ENCODE results near the gene SFRP4. TPM values are rescaled to one million over a fixed set of nuclear protein-coding genes. Genes with fewer than 3 reads are reported as not detected.

SFRP4 gene
- total and polyA plus RNA-seq, 5 donors from 2014 or later, result not detected

DNA sequence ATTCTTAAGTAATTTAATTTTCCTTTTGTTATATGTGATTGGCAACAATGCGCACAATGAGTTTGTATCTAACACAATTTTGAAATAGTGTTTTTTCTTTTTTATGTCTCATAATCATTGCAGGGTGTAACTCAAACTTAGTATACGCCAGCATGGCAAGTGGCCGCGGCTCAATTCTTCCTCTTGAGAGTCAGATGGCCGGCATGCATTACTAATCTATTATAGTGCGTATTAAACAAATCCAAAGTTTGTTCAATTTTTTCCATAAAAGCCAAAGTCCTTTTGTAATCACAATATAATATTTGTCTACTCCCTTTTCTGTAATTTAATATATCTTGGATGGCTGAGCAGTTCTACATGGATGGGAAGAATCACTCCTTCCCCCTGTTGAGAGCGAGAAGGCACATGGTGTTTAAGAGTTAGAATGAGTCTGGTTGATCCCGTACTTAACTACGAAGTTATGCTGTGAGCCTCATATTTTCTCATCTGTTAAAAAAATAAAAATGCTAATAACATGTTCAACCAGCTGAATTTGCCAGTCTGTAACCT, 16.5 kb upstream of the SFRP4 start:
- H3K4me1 ChIP-seq (ENCODE audit: control insufficient read depth, insufficient read depth, low read length, poor library complexity, severe bottlenecking), result no peaks in the 10 kb centered on the region
- H3K36me3 ChIP-seq (ENCODE audit: control insufficient read depth, insufficient read depth, low read length), result no peaks in the 10 kb centered on the region
- no peak for DNase-seq
- Mint-ChIP-seq H3K9me3 (peaks cover 0 to 10% (median 0%) of the 10 kb centered on the region in 7 donors), H3K4me3 (no peak overlapping the region), H3K27me3 (peaks cover 6% of the 10 kb centered on the region), H3K4me1 (no peaks in the 10 kb centered on the region), H3K36me3 (no peaks in the 10 kb centered on the region), H3K27ac (no peak overlapping the region)
- no peak overlapping the region for H3K27ac ChIP-seq (ENCODE audit: insufficient read depth, low read length, poor library complexity, severe bottlenecking)
- no peak for ATAC-seq (ENCODE audit: low read depth in 2 of 2)
- no peak overlapping the region for H3K4me3 ChIP-seq (ENCODE audit: low read depth, low read length)
- H3K27me3 ChIP-seq (ENCODE audit: control insufficient read depth, insufficient read depth, low read length), result no peaks in the 10 kb centered on the region
- no peaks in the 10 kb centered on the region for H3K9me3 ChIP-seq (ENCODE audit: control insufficient read depth in 2 of 2, low read length in 2 of 2)

DNA sequence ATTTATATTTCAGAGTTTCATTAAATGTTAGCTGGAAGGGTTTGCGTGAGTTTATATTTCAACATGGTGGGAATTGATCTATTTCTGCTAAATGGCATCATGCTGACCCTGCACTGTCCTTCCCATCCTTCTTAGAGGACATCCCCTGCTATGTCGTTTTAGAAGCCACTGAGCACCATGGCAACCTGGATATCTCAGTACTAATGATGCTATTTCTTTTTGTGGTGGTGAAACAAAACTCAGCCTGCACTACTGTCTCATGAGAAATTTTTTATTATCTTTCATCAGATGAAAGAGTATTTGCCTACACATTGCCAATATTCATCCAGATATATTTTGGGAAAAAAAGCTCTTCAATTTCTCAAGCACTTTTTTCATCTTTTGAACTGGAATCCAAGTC, 15.9 kb upstream of the SFRP4 start:
- Mint-ChIP-seq H3K9me3 (peaks cover 0 to 10% (median 0%) of the 10 kb centered on the region in 7 donors), H3K27me3 (peaks cover 6% of the 10 kb centered on the region)
- no peak for ATAC-seq (ENCODE audit: low read depth in 2 of 2)

DNA sequence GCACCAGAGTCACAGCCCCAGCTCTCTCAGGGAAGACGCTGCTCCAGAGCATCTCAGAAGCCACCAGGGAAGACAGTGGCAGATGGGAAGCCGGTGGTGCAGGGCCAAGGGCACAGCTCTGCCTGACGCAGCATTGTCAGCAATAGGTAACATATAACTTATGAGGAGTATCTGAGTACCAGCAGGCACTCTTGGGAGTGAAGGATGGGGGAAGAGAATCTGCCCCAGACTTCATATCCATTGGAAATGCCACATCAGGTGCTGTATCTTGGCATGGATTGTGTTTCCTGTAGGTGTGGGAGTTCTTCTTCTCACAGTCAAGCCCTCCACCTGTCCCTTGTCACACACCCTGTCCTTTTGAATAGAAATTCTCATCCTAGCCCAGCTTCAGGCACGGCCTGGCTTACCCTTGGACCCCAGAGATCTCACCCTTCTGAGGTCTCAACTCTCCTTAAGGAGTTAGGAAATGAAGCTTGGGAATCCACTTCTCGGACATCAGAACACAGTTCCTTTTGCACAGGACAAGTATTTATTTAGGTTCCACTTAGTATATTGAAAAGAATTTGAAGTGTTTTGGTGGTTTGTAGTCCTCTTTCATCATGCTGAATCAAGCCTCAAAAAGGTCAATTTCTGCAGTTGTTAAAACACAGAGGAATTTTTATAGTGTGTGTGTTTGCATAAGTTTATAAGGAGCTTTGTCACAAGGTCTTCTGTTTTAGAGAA, 13.8 kb upstream of the SFRP4 start:
- H3K4me3 ChIP-seq (ENCODE audit: low read depth, low read length), result no peak overlapping the region
- H3K4me1 ChIP-seq (ENCODE audit: control insufficient read depth, insufficient read depth, low read length, poor library complexity, severe bottlenecking), result no peaks in the 10 kb centered on the region
- no peak for DNase-seq
- H3K9me3 Mint-ChIP-seq, result peaks cover 0 to 3% (median 0%) of the 10 kb centered on the region in 7 donors
- H3K9me3 ChIP-seq (ENCODE audit: control insufficient read depth in 2 of 2, low read length in 2 of 2), result no peaks in the 10 kb centered on the region
- H3K4me3 Mint-ChIP-seq, result no peak overlapping the region
- no peaks in the 10 kb centered on the region for H3K4me1 Mint-ChIP-seq
- H3K27ac Mint-ChIP-seq, result no peak overlapping the region
- no peaks in the 10 kb centered on the region for H3K36me3 ChIP-seq (ENCODE audit: control insufficient read depth, insufficient read depth, low read length)
- peaks cover 2% of the 10 kb centered on the region for H3K27me3 ChIP-seq (ENCODE audit: control insufficient read depth, insufficient read depth, low read length)
- ATAC-seq (ENCODE audit: low read depth in 2 of 2), result no peak
- peaks cover 6% of the 10 kb centered on the region for H3K27me3 Mint-ChIP-seq
- no peaks in the 10 kb centered on the region for H3K36me3 Mint-ChIP-seq
- H3K27ac ChIP-seq (ENCODE audit: insufficient read depth, low read length, poor library complexity, severe bottlenecking), result no peak overlapping the region

More for the DNA sequence above, 15.9 kb upstream of the SFRP4 start:
- Histone ChIP-seq H3K27ac (ENCODE audit: insufficient read depth, low read length, poor library complexity, severe bottlenecking) (no peak overlapping the region), H3K27me3 (ENCODE audit: control insufficient read depth, insufficient read depth, low read length) (peaks cover 2% of the 10 kb centered on the region), H3K4me3 (ENCODE audit: low read depth, low read length) (no peak overlapping the region), H3K9me3 (ENCODE audit: control insufficient read depth in 2 of 2, low read length in 2 of 2) (no peaks in the 10 kb centered on the region), H3K4me1 (ENCODE audit: control insufficient read depth, insufficient read depth, low read length, poor library complexity, severe bottlenecking) (no peaks in the 10 kb centered on the region), H3K36me3 (ENCODE audit: control insufficient read depth, insufficient read depth, low read length) (no peaks in the 10 kb centered on the region)
- Mint-ChIP-seq H3K4me1 (no peaks in the 10 kb centered on the region), H3K27ac (no peak overlapping the region), H3K36me3 (no peaks in the 10 kb centered on the region), H3K4me3 (no peak overlapping the region)
- no peak for DNase-seq

DNA sequence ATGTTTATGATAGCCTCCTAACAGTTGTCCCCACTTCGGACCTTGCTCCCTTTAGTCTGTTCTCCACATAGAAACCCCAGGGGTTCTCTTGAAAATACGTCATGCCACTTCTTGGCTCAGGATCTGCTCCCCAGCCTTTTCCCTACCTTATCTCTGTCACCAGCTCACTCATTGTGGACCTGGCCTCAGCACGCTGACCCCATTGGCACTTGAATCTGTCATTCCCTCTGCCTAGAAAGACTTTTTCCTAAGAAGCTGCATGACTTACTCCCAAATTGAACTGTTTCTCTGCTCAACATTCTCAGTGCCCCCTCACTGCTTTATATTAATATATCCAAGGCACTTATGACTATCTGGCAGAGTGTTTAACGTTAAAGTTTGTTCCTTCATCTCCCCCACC, 12.3 kb upstream of the SFRP4 start:
- Histone ChIP-seq H3K9me3 (ENCODE audit: control insufficient read depth in 2 of 2, low read length in 2 of 2) (no peaks in the 10 kb centered on the region), H3K4me3 (ENCODE audit: low read depth, low read length) (no peak overlapping the region), H3K4me1 (ENCODE audit: control insufficient read depth, insufficient read depth, low read length, poor library complexity, severe bottlenecking) (no peaks in the 10 kb centered on the region), H3K36me3 (ENCODE audit: control insufficient read depth, insufficient read depth, low read length) (no peaks in the 10 kb centered on the region), H3K27ac (ENCODE audit: insufficient read depth, low read length, poor library complexity, severe bottlenecking) (no peak overlapping the region), H3K27me3 (ENCODE audit: control insufficient read depth, insufficient read depth, low read length) (peaks cover 2% of the 10 kb centered on the region)
- no peak overlapping the region for H3K4me3 Mint-ChIP-seq
- H3K4me1 Mint-ChIP-seq, result no peaks in the 10 kb centered on the region
- H3K27me3 Mint-ChIP-seq, result peaks cover 6% of the 10 kb centered on the region
- no peaks in the 10 kb centered on the region for H3K36me3 Mint-ChIP-seq
- peaks cover 0 to 7% (median 0%) of the 10 kb centered on the region in 7 donors for H3K9me3 Mint-ChIP-seq
- DNase-seq (no peak), ATAC-seq (ENCODE audit: low read depth in 2 of 2) (no peak)
- no peak overlapping the region for H3K27ac Mint-ChIP-seq

DNA sequence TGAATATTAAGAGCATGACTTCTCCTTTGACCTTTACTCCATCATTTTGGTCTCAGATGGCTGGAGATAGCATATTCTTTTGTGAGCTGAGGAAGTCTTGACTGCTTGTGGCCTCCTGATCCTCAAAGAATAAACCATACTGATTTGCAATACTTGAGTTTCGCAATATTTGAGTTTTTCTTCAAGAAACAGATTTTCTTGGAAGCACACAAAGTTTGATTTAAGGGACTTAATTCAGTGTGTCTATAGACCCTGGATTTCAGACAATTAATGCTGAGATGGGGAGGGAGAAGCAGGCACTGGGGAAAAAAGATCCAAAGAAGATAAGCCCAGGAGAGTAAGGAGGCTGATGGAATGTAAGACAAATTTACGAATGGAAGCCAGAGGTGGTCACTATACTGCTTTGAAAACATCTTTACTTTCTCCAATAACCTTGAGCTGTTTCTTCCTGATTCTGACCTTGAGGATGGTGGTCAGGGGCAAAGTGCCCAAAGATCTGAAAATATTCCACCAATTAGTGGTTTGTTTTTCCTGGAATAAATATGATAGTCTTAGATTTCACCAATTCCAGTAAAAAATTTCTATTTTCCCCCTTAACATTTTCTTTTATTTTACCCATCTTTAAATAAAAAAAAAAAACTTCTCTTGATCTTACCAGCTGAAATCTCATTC, 11.3 kb upstream of the SFRP4 start:
- no peaks in the 10 kb centered on the region for H3K4me1 ChIP-seq (ENCODE audit: control insufficient read depth, insufficient read depth, low read length, poor library complexity, severe bottlenecking)
- peaks cover 5% of the 10 kb centered on the region for H3K27me3 ChIP-seq (ENCODE audit: control insufficient read depth, insufficient read depth, low read length)
- H3K36me3 ChIP-seq (ENCODE audit: control insufficient read depth, insufficient read depth, low read length), result no peaks in the 10 kb centered on the region
- ATAC-seq (ENCODE audit: low read depth in 2 of 2) (no peak), DNase-seq (no peak)
- Mint-ChIP-seq H3K27me3 (peaks cover 6% of the 10 kb centered on the region), H3K4me3 (no peak overlapping the region), H3K4me1 (no peaks in the 10 kb centered on the region), H3K9me3 (peaks cover 0 to 7% (median 1%) of the 10 kb centered on the region in 7 donors), H3K36me3 (no peaks in the 10 kb centered on the region), H3K27ac (no peak overlapping the region)
- H3K9me3 ChIP-seq (ENCODE audit: control insufficient read depth in 2 of 2, low read length in 2 of 2), result no peaks in the 10 kb centered on the region
- no peak overlapping the region for H3K4me3 ChIP-seq (ENCODE audit: low read depth, low read length)
- H3K27ac ChIP-seq (ENCODE audit: insufficient read depth, low read length, poor library complexity, severe bottlenecking), result no peak overlapping the region

DNA sequence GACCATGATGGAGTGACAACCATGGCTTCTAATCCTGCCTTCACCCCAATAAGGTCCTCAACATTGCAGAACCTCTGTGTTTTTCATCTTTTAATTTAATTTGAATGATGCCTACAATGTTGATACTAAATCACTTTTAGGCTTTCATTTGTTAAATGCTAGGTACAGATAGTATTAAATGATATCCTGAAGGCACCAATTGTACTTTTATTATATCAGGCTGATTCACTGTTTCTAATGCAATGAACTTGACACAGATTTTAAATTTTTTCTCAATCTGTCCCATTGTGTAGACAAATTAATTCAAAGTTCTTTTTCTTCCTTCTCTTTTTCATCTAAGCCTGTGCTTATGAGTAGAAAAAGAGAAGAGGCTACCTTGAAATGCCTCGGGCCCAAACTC, 9.0 kb upstream of the SFRP4 start:
- Histone ChIP-seq H3K4me1 (ENCODE audit: control insufficient read depth, insufficient read depth, low read length, poor library complexity, severe bottlenecking) (peaks cover 3% of the 10 kb centered on the region), H3K27me3 (ENCODE audit: control insufficient read depth, insufficient read depth, low read length) (peaks cover 8% of the 10 kb centered on the region), H3K27ac (ENCODE audit: insufficient read depth, low read length, poor library complexity, severe bottlenecking) (no peak overlapping the region), H3K36me3 (ENCODE audit: control insufficient read depth, insufficient read depth, low read length) (no peaks in the 10 kb centered on the region), H3K4me3 (ENCODE audit: low read depth, low read length) (no peak overlapping the region), H3K9me3 (ENCODE audit: control insufficient read depth in 2 of 2, low read length in 2 of 2) (no peaks in the 10 kb centered on the region)
- Mint-ChIP-seq H3K4me1 (no peaks in the 10 kb centered on the region), H3K27ac (no peak overlapping the region), H3K36me3 (no peaks in the 10 kb centered on the region), H3K4me3 (no peak overlapping the region), H3K27me3 (peaks cover 8% of the 10 kb centered on the region), H3K9me3 (peaks cover 0 to 8% (median 1%) of the 10 kb centered on the region in 7 donors)
- ATAC-seq (ENCODE audit: low read depth in 2 of 2), result no peak
- DNase-seq, result no peak

DNA sequence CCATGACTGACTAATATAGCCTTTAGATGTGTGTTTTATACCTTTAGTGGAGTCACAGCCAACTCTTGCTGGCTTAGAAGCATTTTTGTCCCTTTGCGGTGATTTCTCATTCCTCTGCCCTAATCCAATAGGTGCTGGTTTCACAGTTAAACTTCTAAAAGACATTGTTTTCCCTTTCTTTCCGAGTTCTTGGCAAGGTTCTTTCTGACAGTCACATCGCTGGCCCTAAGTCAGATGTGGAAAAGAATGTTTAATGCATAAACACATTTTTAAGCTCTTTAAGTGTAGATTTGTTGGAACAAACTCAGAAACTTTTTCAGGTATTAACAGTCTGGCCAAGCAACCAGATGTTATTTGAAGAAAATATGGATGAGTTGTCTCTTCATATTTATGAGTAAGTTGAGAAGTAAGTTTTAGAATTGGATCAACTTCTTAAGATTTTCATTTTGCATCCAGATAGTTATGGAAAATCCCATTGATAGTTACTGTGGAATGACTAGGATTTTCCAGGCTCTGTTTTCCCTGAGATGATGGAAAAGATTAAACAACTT, 7.9 kb upstream of the SFRP4 start:
- peaks cover 0 to 5% (median 2%) of the 10 kb centered on the region in 4 donors for H3K4me1 Mint-ChIP-seq
- no peak overlapping the region for H3K4me3 Mint-ChIP-seq
- Histone ChIP-seq H3K4me1 (ENCODE audit: control insufficient read depth, insufficient read depth, low read length, poor library complexity, severe bottlenecking) (peaks cover 4% of the 10 kb centered on the region), H3K36me3 (ENCODE audit: control insufficient read depth, insufficient read depth, low read length) (no peaks in the 10 kb centered on the region), H3K4me3 (ENCODE audit: low read depth, low read length) (no peak overlapping the region), H3K27me3 (ENCODE audit: control insufficient read depth, insufficient read depth, low read length) (peaks cover 8% of the 10 kb centered on the region), H3K9me3 (ENCODE audit: control insufficient read depth in 2 of 2, low read length in 2 of 2) (no peaks in the 10 kb centered on the region), H3K27ac (ENCODE audit: insufficient read depth, low read length, poor library complexity, severe bottlenecking) (no peak overlapping the region)
- H3K9me3 Mint-ChIP-seq, result peaks cover 0 to 8% (median 1%) of the 10 kb centered on the region in 7 donors
- no peak for ATAC-seq (ENCODE audit: low read depth in 2 of 2)
- H3K27ac Mint-ChIP-seq, result no peak overlapping the region
- no peaks in the 10 kb centered on the region for H3K36me3 Mint-ChIP-seq
- H3K27me3 Mint-ChIP-seq, result peaks cover 17% of the 10 kb centered on the region
- DNase-seq, result no peak

Measured in CD4-positive, CD25-positive, alpha-beta regulatory T cell (primary cell).